Body of pancreas (tissue), 4 donors: ENCODE data around the gene TAF6.

ENCODE experiments used
- POLR2A ChIP-seq, 3 donors: fragments of 450-650 bp; IDR thresholded peaks; one replicate each; pipeline ENCODE4 v1.6.1; 2016; ENCODE audit warnings: antibody characterized with exemption in 3 of 3, mild to moderate bottlenecking in 2 of 3
- TF ChIP-seq, protein P1 (sequence below), 7 experiments: fragments of 450-650 bp in 4 of 7; fragments of 200-600 bp in 3 of 7; sonication (generic) in 3 of 7; IDR thresholded peaks; one replicate each; pipeline ENCODE4 v1.5.1; 2016 to 2019; ENCODE audit warnings: antibody characterized with exemption in 7 of 7

DNA sequence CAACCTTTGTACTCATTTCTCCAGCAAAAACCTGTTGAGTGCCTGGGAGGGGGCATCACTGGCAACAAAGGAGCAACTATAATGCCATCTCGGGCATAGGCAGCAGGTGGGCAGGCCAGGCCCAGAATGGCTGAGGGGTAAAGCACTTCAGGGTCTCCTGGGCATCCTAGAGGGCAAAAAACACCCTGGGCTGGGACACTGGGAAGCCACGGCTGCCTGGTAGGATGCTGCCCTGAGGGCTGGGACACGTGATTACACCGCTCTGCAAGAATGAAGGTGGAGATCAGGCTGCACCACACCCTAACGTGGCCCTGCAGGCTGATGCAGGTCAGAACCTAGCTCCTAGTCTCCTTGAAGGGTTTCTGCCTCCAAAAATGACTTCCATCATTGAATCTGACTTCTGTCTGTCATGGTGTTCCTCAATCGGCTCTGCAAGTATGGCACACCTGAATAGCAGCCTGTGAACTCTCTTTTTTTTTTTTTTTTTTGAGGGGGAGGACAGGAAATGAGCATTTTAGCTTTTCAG lies 43.9 kb upstream of the TAF6 start:
- TF ChIP-seq, protein P1, sequence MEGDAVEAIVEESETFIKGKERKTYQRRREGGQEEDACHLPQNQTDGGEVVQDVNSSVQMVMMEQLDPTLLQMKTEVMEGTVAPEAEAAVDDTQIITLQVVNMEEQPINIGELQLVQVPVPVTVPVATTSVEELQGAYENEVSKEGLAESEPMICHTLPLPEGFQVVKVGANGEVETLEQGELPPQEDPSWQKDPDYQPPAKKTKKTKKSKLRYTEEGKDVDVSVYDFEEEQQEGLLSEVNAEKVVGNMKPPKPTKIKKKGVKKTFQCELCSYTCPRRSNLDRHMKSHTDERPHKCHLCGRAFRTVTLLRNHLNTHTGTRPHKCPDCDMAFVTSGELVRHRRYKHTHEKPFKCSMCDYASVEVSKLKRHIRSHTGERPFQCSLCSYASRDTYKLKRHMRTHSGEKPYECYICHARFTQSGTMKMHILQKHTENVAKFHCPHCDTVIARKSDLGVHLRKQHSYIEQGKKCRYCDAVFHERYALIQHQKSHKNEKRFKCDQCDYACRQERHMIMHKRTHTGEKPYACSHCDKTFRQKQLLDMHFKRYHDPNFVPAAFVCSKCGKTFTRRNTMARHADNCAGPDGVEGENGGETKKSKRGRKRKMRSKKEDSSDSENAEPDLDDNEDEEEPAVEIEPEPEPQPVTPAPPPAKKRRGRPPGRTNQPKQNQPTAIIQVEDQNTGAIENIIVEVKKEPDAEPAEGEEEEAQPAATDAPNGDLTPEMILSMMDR (IDR thresholded peaks at IDR 0.05): no peak
- no peak for TF ChIP-seq POLR2A (IDR thresholded peaks at IDR 0.05)
